K562 (cell line): Measurements from ENCODE around the gene SERPINF2.

Experiments used
- GABPB1 ChIP-seq: sonication (generic); formaldehyde crosslinking; IDR thresholded peaks from 2 replicates; pipeline ENCODE4 v1.8.0; 2022; ENCODE audit warnings: mild to moderate bottlenecking, missing genetic modification reagents
- POLR2A ChIP-seq: fragments of 450-650 bp; conservative IDR thresholded peaks from 2 replicates; pipeline ENCODE4 v1.6.1; 2016

DNA sequence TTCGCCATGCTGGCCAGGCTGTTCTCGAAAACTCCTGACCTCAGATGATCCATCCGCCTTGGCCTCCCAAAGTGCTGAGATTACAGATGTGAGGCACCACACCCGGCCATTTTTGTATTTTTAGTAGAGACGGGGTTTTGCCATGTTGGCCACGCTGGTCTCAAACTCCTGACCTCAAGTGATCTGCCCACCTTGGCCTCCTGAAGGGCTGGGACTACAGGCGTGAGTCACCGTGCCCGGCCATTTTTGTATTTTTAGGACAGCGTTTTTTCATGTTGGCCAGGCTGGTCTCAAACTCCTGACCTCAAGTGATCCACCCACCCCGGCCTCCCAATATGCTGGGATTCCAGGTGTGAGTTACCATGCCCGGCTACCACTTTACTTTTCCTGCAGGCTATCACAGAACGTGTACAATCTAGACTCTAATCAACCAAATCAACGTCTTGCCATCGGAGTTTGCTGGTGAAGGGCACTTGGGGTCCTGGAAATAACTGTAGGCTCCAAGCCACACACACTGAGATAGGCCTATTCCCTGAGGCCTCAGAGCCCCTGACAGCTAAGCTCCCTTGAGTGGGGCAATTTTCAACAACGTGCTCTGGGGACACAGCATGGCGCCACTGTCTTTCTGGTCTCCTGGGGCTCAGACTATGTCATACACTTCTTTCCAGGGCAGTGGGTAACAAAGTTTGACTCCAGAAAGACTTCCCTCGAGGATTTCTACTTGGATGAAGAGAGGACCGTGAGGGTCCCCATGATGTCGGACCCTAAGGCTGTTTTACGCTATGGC is 31.9 kb downstream of the SERPINF2 start:
- TF ChIP-seq GABPB1 = no peak
- TF ChIP-seq POLR2A = no peak
